Coronary artery (tissue), 2 donors: ENCODE data around the gene TSNAXIP1.

Experiments used
- DNase-seq: peaks from one replicate; pipeline ENCODE4 v3.0.0-alpha.2; 2017; ENCODE audit warnings: low spot score
- H3K27ac ChIP-seq, 2 donors: fragments of 200-600 bp; sonication (generic); one replicate each; pipeline ENCODE4 v1.5.1; 2016 to 2019
- H3K4me3 ChIP-seq: fragments of 200-600 bp; sonication (generic); 2 replicates; pipeline ENCODE4 v1.5.1; 2016; ENCODE audit warnings: mild to moderate bottlenecking, moderate library complexity
- TF ChIP-seq, protein P1 (sequence below): fragments of 200-600 bp; sonication (generic); IDR thresholded peaks from one replicate; pipeline ENCODE4 v1.5.1; 2019; ENCODE audit warnings: antibody characterized with exemption

TSNAXIP1 gene

GRCh38 chr16:67848118-67848517 is 41.4 kb downstream of the TSNAXIP1 start:
- Histone ChIP-seq H3K27ac (no peak overlapping the region), H3K4me3 (peak overlapping the region; percentile 99)
- DNase-seq = no peak
- TF ChIP-seq, protein P1, sequence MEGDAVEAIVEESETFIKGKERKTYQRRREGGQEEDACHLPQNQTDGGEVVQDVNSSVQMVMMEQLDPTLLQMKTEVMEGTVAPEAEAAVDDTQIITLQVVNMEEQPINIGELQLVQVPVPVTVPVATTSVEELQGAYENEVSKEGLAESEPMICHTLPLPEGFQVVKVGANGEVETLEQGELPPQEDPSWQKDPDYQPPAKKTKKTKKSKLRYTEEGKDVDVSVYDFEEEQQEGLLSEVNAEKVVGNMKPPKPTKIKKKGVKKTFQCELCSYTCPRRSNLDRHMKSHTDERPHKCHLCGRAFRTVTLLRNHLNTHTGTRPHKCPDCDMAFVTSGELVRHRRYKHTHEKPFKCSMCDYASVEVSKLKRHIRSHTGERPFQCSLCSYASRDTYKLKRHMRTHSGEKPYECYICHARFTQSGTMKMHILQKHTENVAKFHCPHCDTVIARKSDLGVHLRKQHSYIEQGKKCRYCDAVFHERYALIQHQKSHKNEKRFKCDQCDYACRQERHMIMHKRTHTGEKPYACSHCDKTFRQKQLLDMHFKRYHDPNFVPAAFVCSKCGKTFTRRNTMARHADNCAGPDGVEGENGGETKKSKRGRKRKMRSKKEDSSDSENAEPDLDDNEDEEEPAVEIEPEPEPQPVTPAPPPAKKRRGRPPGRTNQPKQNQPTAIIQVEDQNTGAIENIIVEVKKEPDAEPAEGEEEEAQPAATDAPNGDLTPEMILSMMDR = no peak

- Histone ChIP-seq H3K27ac (no peak overlapping the region), H3K4me3 (no peak overlapping the region)
- TF ChIP-seq, protein P1 = no peak
- DNase-seq = no peak
Observed at GRCh38 chr16:67853670-67854069, 47.0 kb downstream of the TSNAXIP1 start.

GRCh38 chr16:67855789-67856188 is 49.1 kb downstream of the TSNAXIP1 start:
- TF ChIP-seq, protein P1 = no peak
- DNase-seq = no peak
- Histone ChIP-seq H3K4me3 (no peak overlapping the region), H3K27ac (no peak overlapping the region)

DNA sequence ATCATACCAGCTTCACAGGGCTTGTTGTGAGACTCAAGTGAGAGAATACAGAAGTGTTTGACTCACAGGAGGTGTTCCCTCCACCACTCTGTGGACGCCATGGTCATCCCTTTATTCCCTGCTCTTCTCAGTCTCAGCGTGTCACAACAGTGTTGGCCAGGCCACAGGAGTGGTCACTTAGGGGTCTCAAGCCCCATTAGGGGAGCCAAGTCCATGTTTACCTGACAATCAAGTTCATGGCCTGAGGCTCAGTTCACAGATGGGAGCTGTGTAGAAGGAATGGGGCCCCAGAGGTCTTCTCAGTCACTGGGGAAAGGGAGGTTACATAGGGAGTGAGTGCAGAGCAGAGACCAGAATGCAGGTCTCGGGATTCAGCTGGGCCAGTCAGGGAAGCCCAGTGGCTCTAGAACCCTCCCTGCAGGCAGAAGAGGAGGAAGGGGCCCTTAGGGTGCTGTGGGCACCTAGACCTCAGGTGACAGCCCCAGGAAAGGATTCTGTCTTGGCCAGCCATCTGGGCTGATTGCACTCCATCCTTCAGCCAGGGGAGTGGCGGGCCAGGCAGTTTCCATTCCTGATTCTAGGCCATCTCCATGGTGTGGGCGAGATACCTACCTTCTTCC is 50.3 kb downstream of the TSNAXIP1 start:
- Histone ChIP-seq H3K4me3 (no peak overlapping the region), H3K27ac (peak overlapping the region; percentile 24 to 87)
- no peak for DNase-seq
- TF ChIP-seq, protein P1 = no peak

DNA sequence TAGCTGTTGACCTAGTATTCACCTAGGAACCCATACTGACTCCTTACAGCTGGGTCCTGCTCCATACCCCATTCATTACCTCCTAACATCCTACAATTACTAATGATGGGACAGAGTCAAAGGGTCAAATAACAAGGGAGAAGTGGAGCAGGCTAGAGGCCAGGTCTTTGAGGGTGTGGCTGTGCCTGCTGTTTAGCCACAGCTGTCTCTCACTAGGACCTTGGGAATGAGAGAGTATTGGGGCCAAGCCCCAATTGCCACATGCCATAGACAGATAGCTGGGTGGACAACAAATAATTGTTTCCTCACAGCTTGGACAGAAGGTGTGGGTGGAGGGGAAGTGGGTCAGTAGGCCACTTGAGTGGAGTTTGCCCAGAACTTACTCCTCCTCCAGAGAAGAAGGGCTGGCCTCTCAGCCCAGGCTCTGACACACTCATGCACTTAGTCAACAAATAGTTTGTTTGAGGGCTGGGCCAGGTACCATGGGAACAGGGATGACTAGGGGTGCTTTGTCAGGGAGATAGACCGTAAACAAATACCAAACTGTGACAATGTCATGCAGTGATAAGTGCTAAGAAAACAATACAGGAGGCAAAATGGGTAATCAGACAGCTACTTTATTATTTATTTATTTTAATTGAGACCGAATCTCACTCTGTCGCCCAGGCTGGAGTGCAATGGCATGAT is 51.0 kb downstream of the TSNAXIP1 start:
- peak; percentile 90 for DNase-seq
- peak overlapping the region; percentile 7 for H3K4me3 ChIP-seq
- peak overlapping the region; percentile 48 to 87 for H3K27ac ChIP-seq
- TF ChIP-seq, protein P1 = no peak

- TF ChIP-seq, protein P1 = no peak
- Histone ChIP-seq H3K27ac (peak overlapping the region; percentile 48 to 87), H3K4me3 (peak overlapping the region; percentile 7)
- no peak for DNase-seq
Observed at GRCh38 chr16:67858500-67858899, 51.8 kb downstream of the TSNAXIP1 start.
